Mucosa of rectum (tissue), 2 donors: ENCODE results near the gene MLN.
A peak's percentile ranks its signal among the peaks of the same experiment; 100 is the strongest.

Source experiments
- H3K27ac ChIP-seq, 2 donors: one replicate each; pipeline ENCODE4 v1.7.0; 2013; ENCODE audit warnings: inconsistent platforms in 2 of 2, low read depth in 2 of 2, low read length in 2 of 2
- H3K27me3 ChIP-seq, 2 donors: one replicate each; pipeline ENCODE4 v1.7.0; 2013; ENCODE audit warnings: low read length in 2 of 2; ENCODE audit not compliant: control insufficient read depth in 2 of 2, insufficient read depth in 2 of 2
- H3K36me3 ChIP-seq, 2 donors: one replicate each; pipeline ENCODE4 v1.7.0; 2013; ENCODE audit warnings: low read length in 2 of 2; ENCODE audit not compliant: control insufficient read depth in 2 of 2, insufficient read depth in 2 of 2
- H3K4me1 ChIP-seq, 2 donors: one replicate each; pipeline ENCODE4 v1.7.0; 2013; ENCODE audit warnings: low read length in 2 of 2, mild to moderate bottlenecking in 1 of 2; ENCODE audit not compliant: control insufficient read depth in 2 of 2, insufficient read depth in 2 of 2
- H3K4me3 ChIP-seq, 2 donors: one replicate each; pipeline ENCODE4 v1.7.0; 2013; ENCODE audit warnings: low read length in 2 of 2
- H3K9ac ChIP-seq, 2 donors: one replicate each; pipeline ENCODE4 v1.7.0; 2013; ENCODE audit warnings: low read length in 2 of 2, low read depth in 1 of 2, mild to moderate bottlenecking in 1 of 2
- H3K9me3 ChIP-seq, 2 donors: one replicate each; pipeline ENCODE4 v1.7.0; 2013; ENCODE audit warnings: low read length in 2 of 2; ENCODE audit not compliant: control insufficient read depth in 2 of 2
- donor health status: healthy.
- donor health status: Normal muscosa, but diverticular disease.

The MLN gene

DNA sequence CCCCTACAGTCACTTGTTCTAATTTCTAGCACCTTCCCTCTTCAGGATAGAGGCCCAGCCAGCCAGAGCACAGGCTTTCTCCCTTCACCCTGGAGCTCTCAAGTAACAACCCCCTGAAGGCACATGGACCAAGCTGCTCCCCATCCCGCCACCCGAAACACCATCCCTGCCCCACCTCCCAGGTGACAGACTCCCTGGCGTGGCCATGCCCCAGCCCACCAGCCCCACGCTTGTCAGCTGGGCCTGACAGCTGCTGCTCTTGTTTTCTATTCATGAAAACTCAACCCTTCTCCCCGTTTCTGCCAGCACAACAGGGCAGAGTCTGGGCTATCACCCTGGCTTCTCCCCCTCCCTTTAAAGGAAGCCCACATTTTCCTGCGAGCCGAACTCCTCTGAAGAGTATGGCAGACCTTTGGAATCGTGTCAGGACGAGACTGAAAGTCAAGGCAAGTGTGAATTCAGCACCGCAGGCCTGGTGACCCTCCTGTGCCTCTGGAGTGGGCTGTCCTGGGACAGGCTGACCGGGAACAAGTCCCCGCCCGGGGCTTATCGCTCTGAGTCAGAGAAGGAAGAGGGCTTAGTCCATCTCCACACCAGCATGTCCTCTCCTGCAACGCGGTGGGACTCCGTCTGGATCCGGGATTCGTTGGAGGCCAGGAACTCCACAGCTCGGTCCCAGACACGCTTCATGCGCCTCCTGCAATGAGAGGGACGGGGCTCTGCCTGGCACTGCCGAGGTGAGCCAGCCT lies 31.5 kb downstream of the MLN start:
- H3K9ac ChIP-seq: no peak overlapping the region
- H3K4me3 ChIP-seq: no peak overlapping the region
- H3K9me3 ChIP-seq: no peaks in the 10 kb centered on the region
- H3K27me3 ChIP-seq: no peaks in the 10 kb centered on the region
- H3K4me1 ChIP-seq: peaks cover 0 to 11% of the 10 kb centered on the region in 2 donors
- peak overlapping the region; percentile 3 to 33 for H3K27ac ChIP-seq
- H3K36me3 ChIP-seq: peaks cover 36 to 44% of the 10 kb centered on the region in 2 donors

GRCh38 chr6:33771146-33772081 lies 32.4 kb downstream of the MLN start:
- no peak overlapping the region for H3K4me3 ChIP-seq
- H3K4me1 ChIP-seq: peaks cover 0 to 11% of the 10 kb centered on the region in 2 donors
- H3K9ac ChIP-seq: no peak overlapping the region
- no peaks in the 10 kb centered on the region for H3K27me3 ChIP-seq
- H3K9me3 ChIP-seq: no peaks in the 10 kb centered on the region
- H3K27ac ChIP-seq: peak overlapping the region; percentile 3 to 33
- H3K36me3 ChIP-seq: peaks cover 28 to 36% of the 10 kb centered on the region in 2 donors

GRCh38 chr6:33770833-33771145 lies 33.0 kb downstream of the MLN start:
- Histone ChIP-seq H3K27me3 (no peaks in the 10 kb centered on the region), H3K9me3 (no peaks in the 10 kb centered on the region), H3K36me3 (peaks cover 22 to 30% of the 10 kb centered on the region in 2 donors), H3K4me1 (peaks cover 0 to 11% of the 10 kb centered on the region in 2 donors), H3K9ac (no peak overlapping the region), H3K4me3 (no peak overlapping the region), H3K27ac (no peak overlapping the region)

DNA sequence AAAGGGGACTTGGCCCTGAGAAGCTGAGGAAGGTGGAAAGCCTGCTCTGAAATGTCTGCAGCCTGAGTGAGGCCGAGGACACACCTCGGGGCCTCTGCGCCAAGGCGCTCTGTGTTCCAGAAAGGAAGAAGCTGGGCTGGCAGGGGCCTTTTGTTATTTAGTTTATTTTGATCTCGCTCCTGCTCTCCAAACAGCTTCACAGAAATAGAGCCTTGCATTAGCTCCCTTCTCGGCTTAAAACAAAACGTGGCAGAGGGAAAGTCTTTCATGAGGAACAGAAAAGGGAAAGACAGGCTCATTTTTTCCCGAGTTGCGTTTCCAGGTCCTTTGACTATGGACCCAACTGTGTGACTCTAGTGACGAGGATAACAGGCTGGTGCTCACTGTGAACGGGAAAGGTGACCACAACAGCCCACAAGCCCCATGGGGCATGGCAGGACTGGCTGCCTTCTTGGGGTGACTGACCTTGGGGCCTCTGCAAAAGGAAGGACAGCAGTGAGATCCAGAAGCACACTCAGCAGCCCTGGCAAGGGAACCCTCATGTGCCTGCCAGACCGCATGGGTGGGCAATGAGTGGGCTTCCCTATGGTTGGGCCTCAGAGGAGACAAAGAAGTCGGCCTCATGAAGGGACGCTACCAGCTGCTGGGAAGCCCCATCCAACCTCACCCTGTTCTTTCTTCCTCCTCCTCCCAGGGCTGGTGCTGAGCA lies 33.5 kb downstream of the MLN start:
- no peaks in the 10 kb centered on the region for H3K27me3 ChIP-seq
- no peak overlapping the region for H3K9ac ChIP-seq
- peaks cover 18 to 25% of the 10 kb centered on the region in 2 donors for H3K36me3 ChIP-seq
- H3K9me3 ChIP-seq: no peaks in the 10 kb centered on the region
- no peak overlapping the region for H3K4me3 ChIP-seq
- peaks cover 0 to 11% of the 10 kb centered on the region in 2 donors for H3K4me1 ChIP-seq
- no peak overlapping the region for H3K27ac ChIP-seq

GRCh38 chr6:33769248-33769821 lies 34.5 kb downstream of the MLN start:
- Histone ChIP-seq H3K9me3 (no peaks in the 10 kb centered on the region), H3K9ac (no peak overlapping the region), H3K4me3 (no peak overlapping the region), H3K27ac (no peak overlapping the region), H3K36me3 (peaks cover 11 to 17% of the 10 kb centered on the region in 2 donors), H3K27me3 (no peaks in the 10 kb centered on the region), H3K4me1 (peaks cover 0 to 11% of the 10 kb centered on the region in 2 donors)

GRCh38 chr6:33768644-33769120 lies 35.1 kb downstream of the MLN start:
- H3K27ac ChIP-seq: no peak overlapping the region
- H3K4me3 ChIP-seq: no peak overlapping the region
- H3K27me3 ChIP-seq: no peaks in the 10 kb centered on the region
- H3K9me3 ChIP-seq: no peaks in the 10 kb centered on the region
- H3K9ac ChIP-seq: no peak overlapping the region
- peaks cover 0 to 11% of the 10 kb centered on the region in 2 donors for H3K4me1 ChIP-seq
- peaks cover 8 to 17% of the 10 kb centered on the region in 2 donors for H3K36me3 ChIP-seq

- Histone ChIP-seq H3K4me1 (peaks cover 1 to 12% of the 10 kb centered on the region in 2 donors), H3K9me3 (no peaks in the 10 kb centered on the region), H3K4me3 (no peak overlapping the region), H3K27me3 (no peaks in the 10 kb centered on the region), H3K27ac (no peak overlapping the region), H3K9ac (no peak overlapping the region), H3K36me3 (peaks cover 0 to 3% of the 10 kb centered on the region in 2 donors)
These were observed 36.6 kb downstream of the MLN start for GRCh38 chr6:33766921-33767907.

DNA sequence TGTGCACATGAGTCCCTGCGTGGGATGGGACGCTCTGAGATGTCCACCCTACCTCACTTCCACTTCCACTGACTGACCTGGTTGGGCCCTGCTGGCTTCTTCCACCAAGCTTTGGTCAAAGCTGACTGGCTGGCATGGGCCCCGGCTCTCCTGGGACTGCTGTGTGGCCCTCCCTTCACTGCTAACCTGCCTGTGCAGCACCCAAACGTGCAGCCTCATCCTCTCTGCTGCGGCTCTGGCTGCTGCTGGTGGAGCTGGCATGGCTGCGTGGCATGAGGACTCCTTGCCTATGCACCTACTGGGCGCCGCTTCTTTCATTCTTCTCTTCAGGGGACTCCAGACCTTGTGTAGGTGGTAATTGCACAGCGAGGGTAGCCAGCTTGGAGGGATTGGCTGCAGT lies 38.4 kb downstream of the MLN start:
- H3K4me3 ChIP-seq: no peak overlapping the region
- no peaks in the 10 kb centered on the region for H3K36me3 ChIP-seq
- H3K27me3 ChIP-seq: no peaks in the 10 kb centered on the region
- H3K9ac ChIP-seq: no peak overlapping the region
- H3K9me3 ChIP-seq: no peaks in the 10 kb centered on the region
- no peak overlapping the region for H3K27ac ChIP-seq
- H3K4me1 ChIP-seq: peaks cover 9 to 11% of the 10 kb centered on the region in 2 donors

DNA sequence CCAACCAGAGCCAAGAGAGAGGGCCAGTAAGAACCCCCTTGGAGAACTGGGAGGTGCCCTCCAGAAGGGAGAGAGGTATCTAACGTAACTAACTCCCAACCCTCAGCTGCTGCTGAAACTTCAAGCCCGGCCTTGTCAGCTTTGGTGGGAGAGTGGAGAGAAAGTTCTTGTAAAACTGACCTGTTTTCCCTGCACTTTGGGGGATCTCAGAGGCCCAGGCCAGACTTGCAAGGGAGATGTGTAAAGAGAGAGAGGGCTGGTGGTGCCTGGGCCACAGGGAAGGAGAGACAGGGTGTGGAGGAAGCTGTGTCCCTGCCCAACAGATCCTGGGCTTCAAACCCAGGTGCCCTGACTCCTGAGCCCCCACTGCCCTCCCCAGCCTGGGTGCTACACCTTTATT lies 39.8 kb downstream of the MLN start:
- Histone ChIP-seq H3K9ac (no peak overlapping the region), H3K27ac (no peak overlapping the region), H3K36me3 (no peaks in the 10 kb centered on the region), H3K4me3 (no peak overlapping the region), H3K27me3 (no peaks in the 10 kb centered on the region), H3K4me1 (peaks cover 9 to 11% of the 10 kb centered on the region in 2 donors), H3K9me3 (no peaks in the 10 kb centered on the region)
